ENCODE data around the gene EFCAB9.
"Not testable (repeated sequence)": the region's sequence is repeated elsewhere in the genome, so short reads cannot be mapped to it uniquely, and the experiment has no call there.

The EFCAB9 gene

DNA sequence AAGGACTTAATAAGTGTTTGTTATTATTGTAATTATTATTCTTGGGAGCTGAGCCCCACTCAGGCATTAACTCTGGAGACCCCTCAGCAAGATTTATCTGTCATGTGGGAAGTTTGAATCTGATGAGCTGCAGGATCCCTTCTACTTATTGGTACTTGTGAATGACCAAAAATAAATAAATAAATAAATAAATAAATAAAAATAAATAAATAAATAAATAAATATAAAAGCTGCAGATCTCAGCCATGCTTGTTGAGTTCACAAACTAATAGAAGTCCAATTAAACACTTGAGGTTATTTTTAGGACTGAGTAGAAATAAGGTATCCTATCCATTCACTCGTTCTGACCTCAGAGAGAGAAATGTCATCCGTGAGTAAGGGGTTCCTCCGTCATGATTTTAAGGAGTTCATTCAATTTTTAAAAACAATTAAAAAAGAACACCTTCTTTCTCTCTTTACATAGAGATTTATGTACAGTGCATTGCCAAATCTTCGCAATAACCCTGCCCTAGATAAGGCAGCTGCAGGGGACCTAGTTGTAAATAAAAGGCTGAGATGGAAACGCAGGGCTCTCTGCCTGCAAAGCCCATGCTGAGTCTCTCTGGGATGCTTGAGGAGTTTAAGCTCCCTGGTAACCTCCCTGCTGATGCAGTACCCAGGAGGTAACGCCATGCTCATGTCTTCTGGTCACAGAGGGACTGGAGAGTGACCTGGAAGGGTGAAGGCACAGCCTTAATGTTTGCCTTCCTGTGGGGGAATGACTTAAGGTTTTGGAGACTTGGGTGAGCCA lies 1.2 kb downstream of the EFCAB9 start:
- H3K27ac ChIP-seq = no peak overlapping the region
- TF ChIP-seq, protein P1, sequence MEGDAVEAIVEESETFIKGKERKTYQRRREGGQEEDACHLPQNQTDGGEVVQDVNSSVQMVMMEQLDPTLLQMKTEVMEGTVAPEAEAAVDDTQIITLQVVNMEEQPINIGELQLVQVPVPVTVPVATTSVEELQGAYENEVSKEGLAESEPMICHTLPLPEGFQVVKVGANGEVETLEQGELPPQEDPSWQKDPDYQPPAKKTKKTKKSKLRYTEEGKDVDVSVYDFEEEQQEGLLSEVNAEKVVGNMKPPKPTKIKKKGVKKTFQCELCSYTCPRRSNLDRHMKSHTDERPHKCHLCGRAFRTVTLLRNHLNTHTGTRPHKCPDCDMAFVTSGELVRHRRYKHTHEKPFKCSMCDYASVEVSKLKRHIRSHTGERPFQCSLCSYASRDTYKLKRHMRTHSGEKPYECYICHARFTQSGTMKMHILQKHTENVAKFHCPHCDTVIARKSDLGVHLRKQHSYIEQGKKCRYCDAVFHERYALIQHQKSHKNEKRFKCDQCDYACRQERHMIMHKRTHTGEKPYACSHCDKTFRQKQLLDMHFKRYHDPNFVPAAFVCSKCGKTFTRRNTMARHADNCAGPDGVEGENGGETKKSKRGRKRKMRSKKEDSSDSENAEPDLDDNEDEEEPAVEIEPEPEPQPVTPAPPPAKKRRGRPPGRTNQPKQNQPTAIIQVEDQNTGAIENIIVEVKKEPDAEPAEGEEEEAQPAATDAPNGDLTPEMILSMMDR (conservative IDR thresholded peaks at IDR 0.05) = no peak

DNA sequence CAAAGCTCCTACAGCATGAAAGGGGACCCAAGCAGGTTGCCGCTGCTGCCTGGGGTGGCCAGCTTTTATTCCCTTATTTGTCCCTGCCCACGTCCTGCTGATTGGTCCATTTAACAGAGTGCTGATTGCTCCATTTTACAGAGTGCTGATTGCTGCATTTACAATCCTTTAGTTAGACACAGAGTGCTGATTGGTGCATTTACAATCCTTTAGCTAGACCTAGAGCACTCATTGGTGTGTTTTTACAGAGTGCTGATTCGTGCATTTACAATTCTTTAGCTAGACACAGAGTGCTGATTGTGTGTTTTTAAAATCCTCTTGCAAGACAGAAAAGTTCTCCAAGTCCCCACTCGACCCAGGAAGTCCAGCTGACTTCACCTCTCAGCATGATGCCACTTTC lies 3.8 kb downstream of the EFCAB9 start:
- not testable (repeated sequence) for H3K27ac ChIP-seq

DNA sequence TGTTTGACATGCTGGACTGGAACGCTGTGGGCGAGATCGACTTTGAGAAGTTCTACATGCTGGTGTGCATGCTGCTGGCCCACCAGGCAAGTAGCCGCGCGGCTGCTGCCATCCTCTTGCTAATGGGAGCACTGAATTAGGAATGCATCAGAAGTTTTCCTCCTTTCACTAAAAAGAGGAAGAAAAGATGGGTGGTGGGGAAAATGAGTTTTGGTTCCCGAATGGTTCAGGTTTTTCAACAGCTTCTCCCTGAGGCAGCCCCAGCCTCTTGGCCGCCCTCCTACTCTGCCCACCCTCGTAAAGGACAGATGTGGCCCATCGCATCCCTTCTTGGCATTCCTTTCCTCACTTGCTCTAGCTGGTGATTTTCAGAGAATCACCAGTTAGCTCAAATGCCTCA lies 5.5 kb downstream of the EFCAB9 start:
- TF ChIP-seq, protein P1 (conservative IDR thresholded peaks at IDR 0.05) = no peak
- no peak overlapping the region for H3K27ac ChIP-seq

DNA sequence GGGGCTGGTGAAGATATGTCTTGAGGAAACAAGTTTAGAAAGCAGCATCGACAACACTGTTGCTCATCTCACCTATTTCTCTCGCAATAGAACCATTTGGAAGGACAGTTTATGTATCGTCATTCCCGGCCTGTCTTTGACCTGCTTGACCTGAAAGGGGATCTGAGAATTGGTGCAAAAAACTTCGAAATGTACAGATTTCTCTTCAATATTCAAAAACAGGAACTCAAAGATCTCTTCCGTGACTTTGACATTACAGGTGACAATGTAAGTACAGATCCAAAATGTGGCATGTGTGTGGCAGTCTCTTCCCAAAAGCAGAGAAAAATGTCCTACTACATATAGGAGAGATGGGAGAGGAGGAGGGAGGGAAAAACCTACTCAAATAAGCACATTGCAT lies 6.5 kb downstream of the EFCAB9 start:
- no peak overlapping the region for H3K27ac ChIP-seq
- TF ChIP-seq, protein P1 (conservative IDR thresholded peaks at IDR 0.05) = no peak

DNA sequence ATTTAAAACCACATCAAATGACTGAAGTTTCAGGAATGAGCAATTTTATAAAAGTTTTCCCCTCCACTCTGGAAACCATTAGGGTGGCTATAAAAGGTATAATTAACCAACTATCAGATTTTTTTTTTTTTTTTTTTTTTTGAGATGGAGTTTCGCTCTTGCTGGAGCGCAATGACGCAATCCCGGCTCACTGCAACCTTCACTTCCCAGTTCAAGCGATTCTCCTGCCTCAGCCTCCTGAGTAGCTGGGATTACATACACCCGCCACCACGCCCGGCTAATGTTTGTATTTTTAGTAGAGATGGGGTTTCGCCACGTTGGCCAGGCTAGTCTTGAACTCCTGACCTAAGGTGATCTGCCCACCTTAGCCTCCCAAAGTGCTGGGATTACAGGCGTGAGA lies 12.0 kb downstream of the EFCAB9 start:
- H3K27ac ChIP-seq = not testable (repeated sequence)

DNA sequence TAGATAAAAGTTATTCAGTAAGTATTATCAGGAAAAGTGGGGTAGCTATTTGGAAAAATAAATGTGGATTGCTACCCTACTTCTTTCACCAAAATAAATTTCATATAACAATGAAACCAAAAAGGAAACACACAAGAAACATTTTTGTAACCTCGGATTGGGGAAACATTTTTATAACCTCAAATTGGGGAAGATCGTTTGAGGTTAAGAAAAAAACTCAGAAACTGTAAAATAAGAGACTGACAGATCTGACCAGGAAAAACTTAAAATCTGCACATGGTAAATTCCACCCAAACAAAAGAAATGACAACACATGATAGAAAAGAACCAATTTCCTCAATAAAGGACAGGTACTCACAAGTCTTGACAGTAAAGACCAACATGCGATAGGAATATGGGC lies 13.5 kb downstream of the EFCAB9 start:
- TF ChIP-seq, protein P1 (conservative IDR thresholded peaks at IDR 0.05) = no peak

DNA sequence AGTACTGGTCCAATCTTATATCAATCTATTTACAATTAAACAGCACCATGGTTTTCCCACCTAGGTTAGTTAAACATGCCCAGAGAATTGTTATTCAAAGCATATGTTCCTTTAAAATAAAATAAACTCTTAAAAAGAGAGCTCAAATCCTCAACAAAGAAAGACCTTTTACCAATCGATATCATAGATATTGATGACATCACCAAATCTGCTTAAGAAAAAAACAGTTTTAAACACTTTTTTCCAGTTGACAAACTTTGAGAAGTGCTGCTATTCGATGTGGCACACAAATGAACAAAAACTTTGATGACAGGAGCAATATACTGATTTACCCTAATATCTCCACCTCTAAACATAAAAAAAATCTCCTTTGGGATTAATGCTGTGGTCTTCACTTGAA lies 15.7 kb downstream of the EFCAB9 start:
- H3K27ac ChIP-seq = no peak overlapping the region
- TF ChIP-seq, protein P1 (conservative IDR thresholded peaks at IDR 0.05) = no peak

More for the DNA sequence above, 13.5 kb downstream of the EFCAB9 start:
- no peak overlapping the region for H3K27ac ChIP-seq

DNA sequence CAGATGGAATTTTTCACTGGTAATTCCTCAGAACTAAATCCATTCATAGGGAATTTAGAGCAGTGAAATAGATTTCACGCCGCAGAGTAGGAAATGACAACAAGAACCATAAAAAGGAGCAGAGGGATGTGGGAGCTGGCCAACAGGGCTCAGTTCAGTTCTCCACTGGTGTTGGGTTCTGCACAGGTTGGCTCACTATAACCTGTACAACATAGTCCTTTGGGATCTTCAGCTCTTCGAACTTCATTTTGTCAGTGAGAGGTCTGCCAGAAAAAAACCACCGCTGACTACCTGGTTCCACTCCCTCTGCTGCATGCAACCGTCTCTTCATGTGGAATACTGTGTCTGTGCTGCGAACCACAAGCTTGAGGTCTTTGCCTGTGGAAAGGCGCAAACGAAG lies 17.7 kb downstream of the EFCAB9 start:
- TF ChIP-seq, protein P1 (conservative IDR thresholded peaks at IDR 0.05) = no peak
- no peak overlapping the region for H3K27ac ChIP-seq

All from VCaP (cell line).